GM12892 (cell line): Measurements from ENCODE around the gene PTPRK.

Source experiments
- POLR2A ChIP-seq: IDR thresholded peaks from 2 replicates; pipeline ENCODE4 v1.6.1; 2011; ENCODE audit warnings: low read depth, low read length, control low read depth
- POLR2AphosphoS5 ChIP-seq: IDR thresholded peaks from 2 replicates; pipeline ENCODE4 v1.6.1; 2011; ENCODE audit warnings: low read depth, low read length, control low read depth
- TAF1 ChIP-seq: IDR thresholded peaks from 2 replicates; pipeline ENCODE4 v1.6.1; 2011; ENCODE audit warnings: low read depth, mild to moderate bottlenecking, control low read depth, low read length, borderline replicate concordance

GRCh38 chr6:128271527-128271926 is 248.9 kb downstream of the PTPRK start:
- TF ChIP-seq POLR2AphosphoS5: no peak
- no peak for TF ChIP-seq POLR2A
- TF ChIP-seq TAF1: no peak
